GM18526 (cell line): ENCODE measurements around the gene BCL2L11.

Experiments used
- POLR2A ChIP-seq: IDR thresholded peaks from 3 replicates; pipeline ENCODE4 v1.6.1; 2011; ENCODE audit not compliant: insufficient read length; ENCODE audit errors: extremely low read depth

Gene BCL2L11

DNA sequence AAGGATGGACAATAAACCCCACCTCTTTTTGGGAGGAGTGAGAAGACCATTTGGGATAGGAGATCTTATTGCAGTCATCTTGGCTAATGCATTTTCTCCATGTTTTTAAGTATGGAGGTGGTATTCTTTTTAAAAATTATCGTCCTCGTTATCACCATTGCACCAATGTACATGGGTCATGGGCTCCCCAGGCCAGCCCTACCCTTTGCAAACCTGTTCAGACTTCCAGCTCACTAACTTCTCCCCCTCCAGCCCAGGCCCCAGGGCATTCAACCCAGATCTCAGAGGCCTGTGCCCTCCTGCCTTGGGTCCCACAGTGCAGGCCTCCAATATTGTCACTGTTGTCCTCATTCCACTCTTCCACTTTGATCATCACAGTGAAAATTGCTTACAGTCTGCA lies 68.4 kb downstream of the BCL2L11 start:
- TF ChIP-seq POLR2A: no peak

DNA sequence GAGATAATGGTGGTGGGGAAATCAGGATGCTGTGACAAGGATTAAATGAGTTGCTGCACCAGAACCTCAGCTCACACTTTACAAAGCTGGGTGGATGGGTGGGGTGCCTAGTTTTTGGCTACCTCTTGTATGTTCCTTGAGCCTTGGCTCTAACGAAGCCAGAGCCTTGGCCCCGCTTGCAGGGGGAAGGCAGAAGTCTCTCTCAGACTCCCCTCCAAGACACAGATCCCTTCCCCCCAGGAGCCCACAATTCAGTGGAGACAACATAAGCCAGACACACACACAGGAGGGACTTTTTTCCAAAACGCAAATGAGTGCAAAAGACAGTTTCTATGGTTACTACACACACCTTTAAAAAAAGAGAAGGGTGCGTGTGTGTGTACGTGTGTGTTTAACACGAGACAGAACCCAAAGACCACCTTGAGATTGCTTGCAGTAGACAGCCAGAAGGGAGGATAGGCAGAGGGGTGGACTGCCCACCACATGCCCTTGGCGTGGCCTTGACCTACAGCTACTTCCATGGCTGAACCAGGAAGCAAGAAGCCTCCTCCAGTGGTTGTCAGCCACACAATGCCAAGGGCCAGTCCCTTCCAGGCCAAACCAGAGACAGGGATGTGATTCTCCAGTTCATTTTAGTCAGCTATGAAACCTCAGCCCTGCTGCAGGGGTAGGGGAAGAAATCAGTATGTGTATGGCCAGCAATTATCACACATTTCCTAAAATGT lies 70.3 kb downstream of the BCL2L11 start:
- no peak for TF ChIP-seq POLR2A

DNA sequence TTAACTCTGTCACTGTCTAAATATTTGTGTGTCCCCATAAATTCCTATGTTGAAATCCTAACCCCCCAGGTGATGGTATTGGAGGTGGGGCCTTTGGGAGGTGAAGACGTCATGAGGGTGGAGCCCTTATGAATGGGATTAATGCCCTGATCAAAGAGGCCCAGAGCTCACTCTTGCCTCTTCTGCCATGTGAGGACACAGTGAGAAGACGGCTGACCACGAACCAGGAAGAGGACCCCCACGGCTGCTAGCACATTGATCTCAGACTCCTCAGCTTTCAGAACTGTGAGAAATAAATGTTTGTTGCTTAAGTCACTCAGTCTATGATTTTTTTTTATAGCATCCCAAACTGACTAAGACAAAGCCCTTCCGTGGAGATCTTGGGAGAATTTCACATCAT lies 71.2 kb downstream of the BCL2L11 start:
- no peak for TF ChIP-seq POLR2A

DNA sequence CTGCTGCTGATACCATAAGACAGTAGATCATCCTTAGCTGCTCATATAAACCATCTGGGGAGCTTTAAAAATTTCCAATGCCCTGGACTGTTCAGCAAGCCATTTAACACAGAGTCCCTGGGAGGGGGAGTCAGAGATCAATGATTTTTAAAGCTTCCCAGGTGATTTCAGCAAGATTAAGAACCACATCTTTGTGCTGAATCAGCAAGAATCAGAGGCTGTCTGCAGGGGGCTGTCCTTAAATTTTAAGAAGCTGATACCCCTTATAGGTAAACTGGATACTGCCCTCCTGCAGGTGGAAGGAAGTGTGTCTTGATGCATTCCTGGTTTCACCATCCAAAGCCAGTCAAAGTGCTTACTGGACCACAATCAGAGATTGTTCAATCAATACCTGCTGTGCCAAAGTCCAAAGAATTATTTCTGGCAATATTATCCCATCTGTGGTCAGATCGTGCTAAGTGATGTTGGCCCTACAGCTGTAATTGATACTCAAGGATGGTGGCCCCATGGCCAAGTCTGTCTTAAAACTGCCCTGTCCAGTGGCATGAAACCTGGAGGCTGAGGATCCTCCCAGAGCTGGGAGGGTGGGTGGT lies 72.2 kb downstream of the BCL2L11 start:
- TF ChIP-seq POLR2A: no peak

DNA sequence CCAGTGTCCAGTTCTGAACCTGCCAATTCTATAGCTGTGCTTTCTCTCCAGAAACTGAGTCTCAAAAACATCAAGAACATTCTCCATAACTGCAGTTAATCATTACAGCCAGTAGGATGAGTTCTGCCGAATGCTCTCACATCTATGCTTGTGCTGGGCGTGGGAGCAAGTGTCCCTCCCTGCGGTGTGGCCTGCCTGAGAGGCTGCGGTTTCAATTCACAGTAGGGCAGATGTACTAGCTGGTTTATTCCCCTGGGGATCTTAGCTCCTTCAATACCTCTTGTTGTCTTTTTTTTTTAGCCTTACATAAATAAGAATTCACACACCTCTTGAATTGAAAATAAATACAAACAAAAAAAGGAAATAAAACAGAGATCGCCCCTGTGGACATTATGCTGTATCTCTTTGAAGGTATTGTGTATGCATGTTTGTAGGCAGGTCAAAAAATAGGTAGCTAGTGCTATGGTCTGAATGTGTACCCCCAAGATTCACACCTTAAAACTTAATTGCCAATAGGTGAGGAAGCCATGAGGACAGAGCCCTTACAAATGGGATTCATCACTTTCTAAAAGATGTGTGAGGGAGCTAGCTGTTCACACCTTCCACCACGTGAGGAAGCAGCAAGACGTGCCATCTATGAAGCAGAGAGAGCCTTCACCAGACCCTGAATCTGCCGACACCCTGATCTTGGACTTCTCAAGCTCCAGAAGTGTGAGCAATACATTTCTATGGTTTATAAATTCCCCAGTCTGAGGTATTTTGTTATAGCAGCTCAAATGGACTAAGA lies 74.3 kb downstream of the BCL2L11 start:
- TF ChIP-seq POLR2A: no peak

DNA sequence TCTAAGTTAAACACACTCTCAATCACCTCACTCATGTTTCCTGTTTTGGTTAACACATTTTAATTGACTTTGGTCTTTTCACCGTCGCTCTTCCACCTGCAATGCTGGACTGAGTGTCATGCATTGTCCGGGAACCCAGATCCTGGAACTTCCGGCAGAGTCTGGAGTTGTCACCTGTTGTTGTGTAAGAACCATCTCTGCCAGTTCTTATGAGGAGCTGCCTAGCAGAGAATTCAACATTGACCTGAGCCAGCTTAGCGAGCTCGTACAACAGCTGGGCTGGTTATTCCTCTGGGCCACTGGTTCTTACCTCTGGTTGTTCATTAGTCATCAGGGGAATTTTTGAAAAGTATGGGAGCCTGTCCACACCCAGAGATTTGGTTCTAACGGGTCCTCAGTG lies 75.7 kb downstream of the BCL2L11 start:
- no peak for TF ChIP-seq POLR2A

DNA sequence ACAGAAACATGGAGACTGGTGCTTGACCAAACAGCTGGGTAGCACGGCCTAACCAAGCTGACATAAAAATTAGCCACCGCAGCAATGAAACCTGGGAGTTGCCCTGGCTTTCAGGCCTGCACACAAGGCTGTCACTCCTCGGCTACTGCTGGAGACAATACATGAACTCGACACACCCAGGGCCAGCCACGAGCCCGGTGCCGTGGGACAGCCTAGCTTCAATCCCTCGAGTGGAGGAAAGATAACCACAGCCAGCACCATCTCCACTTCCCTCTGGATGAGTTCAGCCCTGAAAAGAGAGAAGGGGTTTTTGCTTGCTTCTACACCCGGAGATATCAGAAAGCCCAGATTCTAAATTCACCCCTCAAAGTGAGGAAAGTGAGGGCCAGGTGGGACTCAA lies 78.0 kb downstream of the BCL2L11 start:
- no peak for TF ChIP-seq POLR2A

DNA sequence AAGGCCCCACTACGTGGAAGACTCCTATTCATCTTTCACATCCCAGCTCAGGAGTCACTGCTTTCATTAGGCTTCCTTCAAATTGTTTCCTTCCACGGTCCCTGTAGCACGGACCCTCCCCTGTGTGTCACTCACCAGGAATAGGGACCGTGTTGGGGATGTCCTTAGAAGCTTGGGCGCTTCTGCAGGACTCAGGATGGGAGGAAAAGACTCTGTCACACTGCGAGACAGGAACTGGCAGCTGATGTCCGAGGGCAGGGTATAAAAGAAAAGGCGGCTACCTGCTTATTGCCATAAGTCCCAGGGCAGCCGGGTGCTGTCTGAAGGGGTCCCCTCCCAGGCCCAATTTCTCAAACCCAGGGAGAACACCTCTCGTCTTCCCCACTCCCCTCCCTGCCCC lies 79.1 kb downstream of the BCL2L11 start:
- TF ChIP-seq POLR2A: no peak

DNA sequence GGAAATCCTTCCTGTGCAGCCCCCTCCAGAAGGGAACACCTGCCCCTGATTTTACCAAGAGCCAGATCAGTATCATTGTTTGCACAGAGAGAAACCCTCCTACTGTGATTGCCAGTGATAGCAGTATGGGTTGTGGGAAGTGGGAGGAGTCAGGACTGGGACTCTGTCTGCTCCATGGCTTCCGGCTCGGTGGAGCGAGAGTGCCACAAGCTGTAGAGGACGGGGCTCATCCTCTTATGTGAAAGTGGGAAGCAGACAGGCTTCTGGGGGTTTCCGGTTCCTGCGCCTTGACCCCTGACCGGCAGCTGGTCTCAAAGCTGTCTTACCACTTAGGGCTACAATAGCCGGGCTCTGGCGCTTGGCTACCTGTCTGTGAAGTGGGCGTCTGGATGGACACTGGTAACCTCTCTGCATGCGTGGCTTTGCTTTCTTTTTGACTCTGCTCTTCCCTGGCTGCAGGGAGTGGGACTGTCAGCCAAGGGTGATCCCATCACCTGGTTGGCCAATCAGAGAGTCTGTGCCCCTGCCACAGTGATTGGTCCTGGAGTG lies 79.7 kb downstream of the BCL2L11 start:
- TF ChIP-seq POLR2A: no peak

DNA sequence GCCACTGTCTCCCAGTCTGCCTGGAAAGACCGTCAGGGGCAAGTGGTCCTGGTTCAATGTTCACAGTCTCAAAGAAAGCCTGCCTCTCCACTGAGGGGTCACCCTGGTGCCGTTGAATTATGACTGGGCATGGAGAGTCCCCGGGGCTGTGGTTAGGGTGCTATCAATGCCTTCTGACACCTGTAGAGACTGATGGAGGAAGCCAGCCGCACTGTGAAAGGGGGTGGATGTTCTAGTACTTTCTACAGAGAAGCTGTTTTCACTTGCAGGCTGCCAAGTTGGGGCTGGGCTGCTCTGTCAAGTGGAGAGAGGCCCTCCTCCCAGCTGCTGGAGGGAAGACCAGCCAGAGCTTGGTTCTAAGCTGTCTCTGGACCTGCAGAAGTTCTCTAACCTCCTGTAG lies 80.5 kb downstream of the BCL2L11 start:
- TF ChIP-seq POLR2A: no peak

DNA sequence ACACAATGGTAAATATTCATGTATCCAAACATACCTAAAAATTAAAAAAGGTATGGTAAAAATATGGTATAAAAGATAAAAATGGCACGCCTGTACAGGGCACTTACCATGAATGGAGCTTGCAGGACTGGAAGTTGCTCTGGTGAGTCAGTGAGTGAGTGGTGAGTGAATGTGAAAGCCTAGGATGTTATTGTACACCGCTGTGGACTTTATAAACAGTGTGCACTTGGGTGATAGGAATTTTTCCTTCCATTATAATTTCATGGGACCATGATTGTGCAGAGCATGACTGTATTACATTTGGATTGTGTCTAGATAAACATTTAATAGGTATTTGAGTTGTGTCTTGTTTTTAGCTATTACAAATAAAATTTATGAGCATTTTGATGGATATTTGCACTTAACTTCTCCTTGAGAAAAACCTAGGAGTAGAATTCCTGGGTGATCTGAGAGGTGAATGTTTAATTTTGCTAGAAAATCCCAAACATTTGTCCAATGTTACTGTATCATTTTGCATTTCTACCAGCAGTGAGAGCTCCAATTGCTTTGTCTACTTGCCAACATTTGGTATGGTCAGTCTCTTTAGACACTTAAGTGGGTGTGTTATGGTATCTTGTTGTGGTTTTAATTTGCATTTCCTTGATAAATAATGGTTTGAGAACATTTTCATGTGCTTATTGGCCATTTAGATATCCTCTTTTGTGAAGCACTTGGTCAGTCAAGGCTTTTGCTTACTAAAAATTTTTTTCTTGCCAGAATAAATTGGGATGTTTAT lies 81.7 kb downstream of the BCL2L11 start:
- TF ChIP-seq POLR2A: no peak

DNA sequence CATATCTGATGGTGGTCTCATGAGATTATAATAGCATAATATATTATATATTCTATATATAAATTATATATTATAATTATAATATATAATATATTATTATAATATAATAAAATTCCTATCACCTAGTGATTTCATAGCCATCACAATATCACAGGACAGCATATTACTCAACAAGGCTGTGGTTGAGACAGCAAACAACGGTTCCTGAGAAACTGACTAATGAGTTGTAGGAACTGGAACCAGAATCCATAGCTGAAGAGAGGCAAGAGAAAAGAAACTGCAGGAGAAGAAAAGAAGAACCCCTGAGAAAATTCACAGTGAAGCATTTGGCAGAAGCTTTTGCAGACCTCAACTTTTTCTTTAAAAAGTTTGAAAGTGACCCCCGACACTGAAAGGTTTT lies 84.0 kb downstream of the BCL2L11 start:
- no peak for TF ChIP-seq POLR2A

DNA sequence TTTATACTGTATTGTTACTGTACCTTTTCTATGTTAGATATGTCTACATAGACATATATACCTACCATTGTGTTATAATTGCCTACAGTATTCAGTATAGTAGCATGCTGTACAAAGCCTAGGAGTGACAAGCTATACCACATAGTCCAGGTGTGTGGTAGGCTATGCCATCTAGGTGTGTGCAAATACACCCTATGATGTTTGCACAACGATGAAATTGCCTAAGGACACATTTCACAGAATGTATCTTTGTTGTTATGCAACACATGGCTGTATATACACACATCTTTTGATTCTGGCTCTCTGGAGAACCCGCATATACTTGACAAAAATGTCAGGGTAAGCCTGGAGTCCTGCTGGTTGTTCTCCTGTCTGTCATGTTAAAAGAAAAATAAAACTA lies 85.1 kb downstream of the BCL2L11 start:
- no peak for TF ChIP-seq POLR2A

DNA sequence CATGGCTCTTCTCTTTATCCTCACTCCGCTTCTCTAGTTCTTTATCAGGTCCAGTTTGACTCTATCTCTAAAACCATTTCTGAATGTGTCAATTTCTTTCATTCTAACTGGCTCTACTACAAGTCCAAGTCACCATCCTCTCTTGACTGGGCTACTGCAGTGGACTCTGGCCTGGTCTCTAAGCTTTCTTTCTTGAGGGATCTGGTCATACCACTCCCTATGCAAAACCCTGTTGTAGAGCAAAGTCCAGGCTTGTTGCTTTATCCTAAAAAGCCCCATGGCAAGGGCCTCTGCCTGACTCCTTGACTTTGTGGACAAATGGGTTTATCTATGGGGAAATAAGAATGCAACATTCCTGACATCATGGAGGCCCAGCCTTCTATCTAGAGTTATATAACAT lies 87.1 kb downstream of the BCL2L11 start:
- TF ChIP-seq POLR2A: no peak

DNA sequence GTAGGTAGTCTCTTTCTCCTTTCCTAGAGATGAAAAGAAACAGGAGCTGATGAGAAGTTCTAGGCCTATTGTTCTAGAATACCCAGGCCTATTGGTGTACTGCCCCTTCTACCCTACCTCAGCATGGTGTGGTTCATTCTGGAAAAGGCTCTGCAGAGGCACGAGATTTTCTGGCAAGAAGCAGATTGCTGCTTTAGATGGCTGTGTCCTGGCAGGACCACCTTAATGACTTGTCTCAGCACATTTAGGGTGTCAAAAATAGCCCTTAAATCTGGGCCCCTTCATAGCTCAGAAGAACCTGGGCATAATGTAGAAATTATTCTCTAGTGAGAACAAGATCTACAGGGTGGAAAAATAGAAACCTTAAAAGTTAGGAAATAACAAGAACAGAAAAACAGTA lies 87.9 kb downstream of the BCL2L11 start:
- no peak for TF ChIP-seq POLR2A
